T-cell (primary cell): ENCODE results near the gene SKI. TPM values are rescaled to one million over a fixed set of nuclear protein-coding genes. Genes with fewer than 3 reads are reported as not detected.
A peak's percentile ranks its signal among the peaks of the same experiment; 100 is the strongest.

Experiments used
- ATAC-seq, 4 experiments: fragments of 200-7000 bp in 3 of 4; fragments of 150-1000 bp in 1 of 4; cut with Tn5 transposase; replicated peaks in 1 of 4; 1 replicate in 3 of 4; 2 replicates in 1 of 4; pipeline ENCODE4 v1.10.0; 2021; ENCODE audit warnings: moderate library complexity in 3 of 4, mild to moderate bottlenecking in 2 of 4, moderate number of reproducible peaks in 1 of 4
- CTCF ChIA-PET, 2 donors: fragments of 300-600 bp; sonication (Branson Sonifier 250); formaldehyde crosslinking; loops; one replicate each; lab custom pipeline; 2022; ENCODE audit warnings: antibody characterized with exemption in 2 of 2; lab: Charles Lee
- POLR2A ChIA-PET, 2 donors: fragments of 300-600 bp; sonication (Branson Sonifier 250); formaldehyde crosslinking; loops; one replicate each; lab custom pipeline; 2022; ENCODE audit warnings: antibody characterized with exemption in 2 of 2; lab: Charles Lee
- DNase-seq, 35 experiments: peaks; one replicate each; pipeline versions ENCODE4 v3.0.0 to v3.0.0-alpha.2; 2013 to 2023
- H3K27ac ChIP-seq: one replicate; pipeline ENCODE4 v1.5.1; 2013; ENCODE audit warnings: low read length
- H3K27me3 ChIP-seq, 2 experiments: replicated peaks in 1 of 2; 1 replicate in 1 of 2; 2 replicates in 1 of 2; pipeline versions ENCODE4 v1.6.1 to v1.7.0; 2013; ENCODE audit warnings: low read length in 1 of 2, mixed read lengths in 1 of 2; ENCODE audit not compliant: control insufficient read depth in 2 of 2, insufficient read depth in 2 of 2; ENCODE audit errors: extremely low read depth in 1 of 2
- H3K36me3 ChIP-seq, 2 donors: 1 replicate in 1 of 2; 2 replicates in 1 of 2; pipeline versions ENCODE4 v1.6.1 to v1.7.0; 2013; ENCODE audit warnings: low read length in 1 of 2; ENCODE audit not compliant: control insufficient read depth in 2 of 2, insufficient read depth in 1 of 2; ENCODE audit errors: extremely low read depth in 1 of 2
- H3K4me1 ChIP-seq, 2 experiments: 1 replicate in 1 of 2; 2 replicates in 1 of 2; pipeline versions ENCODE4 v1.6.1 to v1.7.0; 2013; ENCODE audit warnings: low read length in 2 of 2, mixed read lengths in 1 of 2; ENCODE audit not compliant: insufficient read depth in 2 of 2, control insufficient read depth in 1 of 2; ENCODE audit errors: extremely low read depth in 1 of 2
- H3K4me3 ChIP-seq, 2 donors: 1 replicate in 1 of 2; 2 replicates in 1 of 2; pipeline versions ENCODE4 v1.5.1 to v1.7.0; 2013; ENCODE audit warnings: mild to moderate bottlenecking in 2 of 2, low read length in 1 of 2, moderate library complexity in 1 of 2; ENCODE audit not compliant: control insufficient read depth in 1 of 2; ENCODE audit errors: extremely low read depth in 1 of 2
- H3K9me3 ChIP-seq: 2 replicates; pipeline ENCODE4 v1.7.0; 2013
- H3K27ac Mint-ChIP-seq, 2 donors: one replicate each; pipeline ENCODE4 v1.8.0; 2020 to 2021; ENCODE audit warnings: mild to moderate bottlenecking in 2 of 2, mixed read lengths in 2 of 2
- H3K27me3 Mint-ChIP-seq, 2 donors: one replicate each; pipeline ENCODE4 v1.8.0; 2021 to 2022; ENCODE audit warnings: mixed read lengths in 2 of 2
- H3K36me3 Mint-ChIP-seq: one replicate; pipeline ENCODE4 v1.8.0; 2021; ENCODE audit warnings: mixed read lengths
- H3K4me1 Mint-ChIP-seq, 3 donors: one replicate each; pipeline ENCODE4 v1.8.0; 2020 to 2022; ENCODE audit warnings: mixed read lengths in 3 of 3, mild to moderate bottlenecking in 1 of 3
- H3K4me3 Mint-ChIP-seq, 3 donors: one replicate each; pipeline ENCODE4 v1.8.0; 2020 to 2022; ENCODE audit warnings: mild to moderate bottlenecking in 3 of 3, mixed read lengths in 3 of 3, moderate library complexity in 3 of 3
- H3K9me3 Mint-ChIP-seq, 3 donors: one replicate each; pipeline ENCODE4 v1.8.0; 2020 to 2022; ENCODE audit warnings: mixed read lengths in 3 of 3
- WGBS: methylation state at CpG from one replicate; pipeline ENCODE4 v1.1.5; 2013; ENCODE audit warnings: missing lambda C conversion rate; ENCODE audit not compliant: insufficient coverage; 5-methylcytosine and 5-hydroxymethylcytosine counted together
- total RNA-seq, 35 experiments: library from RNA in 6 of 35; stranded (reverse) in 6 of 35; fragments of 120-200 nt in 1 of 35; gene quantifications; one replicate each; pipeline versions ENCODE4 v1.2.1 to v1.2.4 and lab custom pipeline; 2013 to 2026

SKI gene
- total RNA-seq, 5 donors from 2014 or later (not counting 1 experiment from before 2014, with no cell fraction given), result 137 to 299 (median 157) TPM

DNA sequence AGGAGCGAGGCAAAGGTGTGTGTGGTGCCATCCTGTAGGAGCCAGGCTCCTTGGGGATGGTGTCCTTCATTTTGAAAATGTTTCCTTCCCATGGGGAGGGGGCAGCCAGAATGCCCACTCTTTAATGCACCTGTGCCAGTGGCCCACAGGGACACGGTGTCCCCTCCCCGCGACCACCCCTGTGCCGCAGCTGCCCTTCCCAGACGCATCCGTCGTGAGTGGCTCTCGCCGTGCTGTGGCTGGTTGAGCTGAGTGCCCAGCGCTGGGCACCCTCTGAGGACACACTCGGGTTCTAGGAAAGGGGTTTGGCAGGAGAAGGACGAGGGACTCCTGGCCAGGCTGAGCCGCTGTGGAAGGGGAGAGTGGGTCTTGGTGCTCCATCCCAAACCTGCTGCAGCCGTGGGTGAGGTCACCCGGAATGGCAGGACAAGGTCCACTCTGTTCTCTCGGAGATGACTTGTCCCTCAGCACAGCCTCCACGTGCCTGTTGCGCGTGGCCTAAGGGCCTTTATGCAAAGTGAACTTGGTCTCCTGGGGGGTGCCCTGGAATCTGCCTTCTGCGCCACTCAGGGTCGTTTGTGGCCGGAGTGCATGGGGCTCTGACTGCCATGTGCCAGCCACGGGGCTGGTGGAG lies 74.3 kb downstream of the SKI start:
- peak overlapping the region; percentile 100 for H3K27ac ChIP-seq
- no peaks in the 10 kb centered on the region for H3K27me3 Mint-ChIP-seq
- no peaks in the 10 kb centered on the region for H3K9me3 ChIP-seq
- ATAC-seq, result no peak
- peaks cover 28 to 78% of the 10 kb centered on the region in 2 experiments for H3K4me1 ChIP-seq
- H3K4me3 ChIP-seq, result no peak overlapping the region
- 97% methylated on average over 24 of the region's 24 CpGs for WGBS
- peak overlapping the region in 1 of 3 donors; percentile 80 for H3K4me3 Mint-ChIP-seq
- no peaks in the 10 kb centered on the region for H3K27me3 ChIP-seq
- H3K36me3 ChIP-seq, result peaks cover 10 to 41% of the 10 kb centered on the region in 2 donors
- peaks cover 38 to 55% (median 46%) of the 10 kb centered on the region in 3 donors for H3K4me1 Mint-ChIP-seq
- no peak for DNase-seq
- POLR2A ChIA-PET, result interaction anchor here (0.6 to 1.5 kb wide), 2 partner anchors 11 to 12 kb away, joined by 3 to 11 read pairs; no protein-coding TSS in a partner anchor
- H3K36me3 Mint-ChIP-seq, result peaks cover 27% of the 10 kb centered on the region
- H3K27ac Mint-ChIP-seq, result peak overlapping the region in 1 of 2 donors; percentile 95
- CTCF ChIA-PET, result interaction anchor here in 1 of 2 donors (0.6 to 2.6 kb wide), 2 partner anchors 13 to 31 kb away, joined by 4 to 9 read pairs; no protein-coding TSS in a partner anchor
- no peaks in the 10 kb centered on the region for H3K9me3 Mint-ChIP-seq

DNA sequence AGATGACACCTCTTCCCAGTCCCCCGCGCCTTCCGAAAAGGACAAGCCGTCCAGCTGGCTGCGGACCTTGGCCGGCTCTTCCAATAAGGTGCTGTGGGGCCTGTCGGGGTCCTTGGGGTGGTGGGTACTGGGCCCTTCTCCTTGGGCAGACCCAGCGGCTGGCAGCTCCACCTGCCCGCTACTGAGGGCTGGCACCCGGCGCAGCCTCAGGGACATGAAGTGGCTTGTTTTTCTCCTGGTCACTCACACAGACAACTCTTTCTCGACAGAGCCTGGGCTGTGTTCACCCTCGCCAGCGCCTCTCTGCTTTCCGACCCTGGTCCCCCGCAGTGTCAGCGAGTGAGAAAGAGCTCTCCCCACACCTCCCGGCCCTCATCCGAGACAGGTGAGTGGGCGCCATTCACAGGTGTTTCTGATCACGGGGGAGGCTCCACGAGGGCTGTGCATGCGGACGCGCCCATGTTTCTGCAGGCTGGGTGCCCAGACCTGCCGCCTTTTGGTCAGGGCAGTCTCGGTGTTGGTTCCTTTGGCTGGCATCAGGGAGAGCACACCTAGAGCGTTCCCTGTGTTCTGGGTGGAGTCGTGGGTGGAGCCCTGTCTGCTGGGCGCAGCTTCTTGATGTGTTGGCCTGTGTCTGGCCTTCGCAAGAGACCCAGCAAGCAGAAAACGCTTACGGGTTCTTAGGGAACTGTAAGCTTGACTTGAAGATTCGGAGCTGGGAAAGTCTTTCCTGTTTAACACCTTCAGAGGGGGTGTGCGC lies 75.1 kb downstream of the SKI start:
- Histone ChIP-seq H3K27ac (peak overlapping the region; percentile 28), H3K9me3 (no peaks in the 10 kb centered on the region), H3K27me3 (no peaks in the 10 kb centered on the region), H3K4me3 (no peak overlapping the region), H3K4me1 (peaks cover 26 to 70% of the 10 kb centered on the region in 2 experiments), H3K36me3 (peaks cover 18 to 48% of the 10 kb centered on the region in 2 donors)
- Mint-ChIP-seq H3K27me3 (no peaks in the 10 kb centered on the region), H3K9me3 (no peaks in the 10 kb centered on the region), H3K27ac (peak overlapping the region in 1 of 2 donors; percentile 52), H3K4me3 (peak overlapping the region in 1 of 3 donors; percentile 23), H3K36me3 (peaks cover 35% of the 10 kb centered on the region), H3K4me1 (peaks cover 37 to 49% (median 39%) of the 10 kb centered on the region in 3 donors)
- no peak for ATAC-seq
- POLR2A ChIA-PET, result no interaction called here
- 95% methylated on average over 29 of the region's 35 CpGs for WGBS
- CTCF ChIA-PET, result no interaction called here
- DNase-seq, result no peak

DNA sequence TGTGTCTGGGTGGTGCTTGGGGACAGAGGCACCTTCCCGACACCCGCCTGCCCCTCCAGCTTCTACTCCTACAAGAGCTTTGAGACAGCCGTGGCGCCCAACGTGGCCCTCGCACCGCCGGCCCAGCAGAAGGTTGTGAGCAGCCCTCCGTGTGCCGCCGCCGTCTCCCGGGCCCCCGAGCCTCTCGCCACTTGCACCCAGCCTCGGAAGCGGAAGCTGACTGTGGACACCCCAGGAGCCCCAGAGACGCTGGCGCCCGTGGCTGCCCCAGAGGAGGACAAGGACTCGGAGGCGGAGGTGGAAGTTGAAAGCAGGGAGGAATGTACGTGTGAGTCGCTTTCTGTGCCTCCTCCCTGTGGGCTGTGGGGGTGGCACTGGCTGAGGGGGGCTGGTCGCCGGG lies 75.7 kb downstream of the SKI start:
- peaks cover 18 to 51% of the 10 kb centered on the region in 2 donors for H3K36me3 ChIP-seq
- WGBS, result 96% methylated on average over 20 of the region's 26 CpGs
- peak overlapping the region; percentile 28 for H3K27ac ChIP-seq
- no peak overlapping the region for H3K4me3 ChIP-seq
- ATAC-seq, result no peak
- Mint-ChIP-seq H3K4me3 (no peak overlapping the region), H3K9me3 (no peaks in the 10 kb centered on the region), H3K36me3 (peaks cover 40% of the 10 kb centered on the region), H3K27ac (no peak overlapping the region), H3K4me1 (peaks cover 32 to 43% (median 33%) of the 10 kb centered on the region in 3 donors), H3K27me3 (no peaks in the 10 kb centered on the region)
- POLR2A ChIA-PET, result no interaction called here
- H3K4me1 ChIP-seq, result peaks cover 22 to 64% of the 10 kb centered on the region in 2 experiments
- CTCF ChIA-PET, result no interaction called here
- H3K9me3 ChIP-seq, result no peaks in the 10 kb centered on the region
- no peak for DNase-seq
- no peaks in the 10 kb centered on the region for H3K27me3 ChIP-seq

DNA sequence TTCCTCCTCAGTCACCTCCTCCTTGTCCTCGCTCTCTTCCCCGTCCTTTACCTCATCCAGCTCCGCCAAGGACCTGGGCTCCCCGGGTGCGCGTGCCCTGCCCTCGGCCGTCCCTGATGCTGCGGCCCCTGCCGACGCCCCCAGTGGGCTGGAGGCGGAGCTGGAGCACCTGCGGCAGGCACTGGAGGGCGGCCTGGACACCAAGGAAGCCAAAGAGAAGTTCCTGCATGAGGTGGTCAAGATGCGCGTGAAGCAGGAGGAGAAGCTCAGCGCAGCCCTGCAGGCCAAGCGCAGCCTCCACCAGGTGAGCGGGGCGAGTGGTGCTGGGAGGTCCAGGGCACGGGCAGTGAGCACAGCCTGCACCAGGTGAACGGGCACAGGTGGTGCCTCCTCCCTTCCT lies 76.2 kb downstream of the SKI start:
- H3K4me3 ChIP-seq, result no peak overlapping the region
- ChIA-PET CTCF (no interaction called here), POLR2A (no interaction called here)
- no peak for ATAC-seq
- H3K9me3 ChIP-seq, result no peaks in the 10 kb centered on the region
- no peaks in the 10 kb centered on the region for H3K27me3 ChIP-seq
- H3K27ac ChIP-seq, result peak overlapping the region; percentile 62
- Mint-ChIP-seq H3K27ac (no peak overlapping the region), H3K36me3 (peaks cover 40% of the 10 kb centered on the region), H3K4me3 (no peak overlapping the region), H3K27me3 (no peaks in the 10 kb centered on the region), H3K9me3 (no peaks in the 10 kb centered on the region), H3K4me1 (peaks cover 27 to 39% (median 28%) of the 10 kb centered on the region in 3 donors)
- no peak for DNase-seq
- peaks cover 19 to 59% of the 10 kb centered on the region in 2 experiments for H3K4me1 ChIP-seq
- H3K36me3 ChIP-seq, result peaks cover 18 to 51% of the 10 kb centered on the region in 2 donors
- WGBS, result 98% methylated on average over 21 of the region's 22 CpGs

DNA sequence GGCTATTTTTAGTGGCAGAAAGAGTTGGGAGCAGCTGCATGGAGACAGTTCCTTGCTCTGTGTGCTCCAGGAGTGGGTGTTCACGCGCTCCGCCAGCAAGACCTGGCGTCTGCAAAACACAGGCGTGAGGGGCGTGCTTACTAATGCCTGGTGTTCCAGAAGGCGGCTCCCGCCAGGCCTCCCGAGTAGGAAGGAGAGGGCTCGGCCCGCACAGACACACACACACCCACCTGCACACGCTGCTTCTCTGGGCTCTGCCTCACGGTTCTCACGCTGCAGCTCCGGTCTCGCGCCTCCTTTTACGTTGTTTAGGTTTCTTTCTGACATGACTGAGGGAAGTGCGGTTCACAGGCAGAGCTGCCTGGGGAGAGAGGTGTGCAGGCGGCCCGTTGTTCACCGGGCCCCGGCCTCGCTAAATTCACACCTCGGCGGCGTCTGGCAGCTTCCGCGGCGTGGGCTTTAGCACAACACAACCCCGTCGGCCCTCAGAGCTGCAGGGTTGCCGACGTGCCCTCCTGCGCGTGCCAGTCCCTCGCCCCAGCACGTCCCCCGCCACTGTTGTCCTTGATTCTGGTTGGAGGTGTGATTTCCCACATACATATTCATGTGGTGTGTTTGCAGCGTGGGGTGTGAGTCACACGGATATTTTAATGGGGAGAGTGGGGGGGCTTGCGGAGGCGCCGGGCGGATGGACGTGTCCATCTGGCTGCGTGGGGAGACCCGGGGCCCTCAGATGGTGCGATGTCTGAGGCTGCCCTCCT lies 77.0 kb downstream of the SKI start:
- DNase-seq (peak in 5 of 35 experiments; percentile 20 to 65 (median 32)), ATAC-seq (no peak)
- H3K27me3 ChIP-seq, result no peaks in the 10 kb centered on the region
- Mint-ChIP-seq H3K4me3 (no peak overlapping the region), H3K27ac (no peak overlapping the region), H3K4me1 (peaks cover 21 to 31% (median 22%) of the 10 kb centered on the region in 3 donors), H3K9me3 (no peaks in the 10 kb centered on the region), H3K27me3 (no peaks in the 10 kb centered on the region), H3K36me3 (peaks cover 40% of the 10 kb centered on the region)
- WGBS, result 86% methylated on average over 24 of the region's 49 CpGs
- no peak overlapping the region for H3K4me3 ChIP-seq
- ChIA-PET POLR2A (interaction anchor here in 1 of 2 donors (0.5 kb wide), 1 partner anchor 10 kb away, joined by 4 read pairs; no protein-coding TSS in a partner anchor), CTCF (no interaction called here)
- H3K9me3 ChIP-seq, result no peaks in the 10 kb centered on the region
- peaks cover 18 to 51% of the 10 kb centered on the region in 2 donors for H3K36me3 ChIP-seq
- peaks cover 11 to 51% of the 10 kb centered on the region in 2 experiments for H3K4me1 ChIP-seq
- H3K27ac ChIP-seq, result peak overlapping the region; percentile 62
